Endothelial cell of hepatic sinusoid (primary cell): ENCODE data around the gene DHX34.
"Not testable (repeated sequence)": the region's sequence is repeated elsewhere in the genome, so short reads cannot be mapped to it uniquely, and the experiment has no call there.

ENCODE experiments used
- in situ Hi-C: cut with HindIII; loops from 2 replicates; pipeline ENCODE4 v1.10.0; 2017; ENCODE audit warnings: low sequenced_read_pairs

Gene DHX34

DNA sequence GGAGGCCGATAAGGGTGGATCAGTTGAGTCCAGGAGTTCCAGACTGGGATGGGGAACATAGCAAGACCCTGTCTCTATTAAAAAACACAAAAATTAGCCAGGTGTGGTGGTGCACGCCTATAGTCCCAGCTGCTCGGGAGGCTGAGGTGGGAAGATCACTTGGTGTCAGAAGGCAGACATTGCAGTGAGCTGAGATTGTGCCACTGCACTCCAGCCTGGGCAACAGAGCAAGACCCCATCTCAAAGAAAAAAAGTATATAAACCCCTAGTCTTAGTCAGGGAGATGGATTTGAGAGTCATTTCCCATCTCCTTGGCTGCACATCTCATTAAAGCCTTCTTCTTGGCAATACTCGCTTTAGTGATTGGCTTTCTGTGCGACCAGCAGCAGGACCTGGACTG, 34.8 kb downstream of the DHX34 start:
- in situ Hi-C loops: not testable (repeated sequence)

DNA sequence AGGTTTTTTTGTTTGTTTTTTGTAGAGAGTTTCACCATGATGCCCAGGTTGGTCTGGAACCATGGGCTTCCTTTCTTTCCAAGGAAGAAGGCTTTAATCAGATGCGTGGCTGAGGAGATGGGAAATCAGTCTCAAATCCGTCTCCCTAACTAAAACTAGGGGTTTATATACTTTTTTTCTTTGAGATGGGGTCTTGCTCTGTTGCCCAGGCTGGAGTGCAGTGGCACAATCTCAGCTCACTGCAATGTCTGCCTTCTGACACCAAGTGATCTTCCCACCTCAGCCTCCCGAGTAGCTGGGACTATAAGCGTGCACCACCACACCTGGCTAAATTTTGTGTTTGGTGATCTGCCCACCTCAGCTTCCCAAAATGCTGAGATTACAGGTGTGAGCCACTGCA, 35.4 kb downstream of the DHX34 start:
- in situ Hi-C loops: not testable (repeated sequence)

DNA sequence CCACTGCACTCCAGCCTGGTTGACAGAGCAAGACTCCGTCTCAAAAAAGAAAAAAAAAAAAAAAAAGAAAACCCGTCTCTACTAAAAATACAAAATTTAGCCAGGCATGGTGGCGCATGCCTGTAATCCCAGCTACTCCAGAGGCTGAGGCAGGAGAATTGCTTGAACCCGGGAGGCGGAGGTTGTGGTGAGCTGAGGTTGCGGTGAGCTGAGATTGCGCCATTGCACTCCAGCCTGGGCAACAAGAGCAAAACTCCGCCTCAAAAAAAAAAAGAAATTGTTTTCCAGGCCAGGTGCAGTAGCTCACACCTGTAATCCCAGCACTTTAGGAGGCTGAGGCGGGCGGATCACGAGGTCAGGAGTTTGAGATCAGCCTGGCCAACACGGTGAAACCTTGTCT, 37.5 kb downstream of the DHX34 start:
- in situ Hi-C loops: not testable (repeated sequence)

DNA sequence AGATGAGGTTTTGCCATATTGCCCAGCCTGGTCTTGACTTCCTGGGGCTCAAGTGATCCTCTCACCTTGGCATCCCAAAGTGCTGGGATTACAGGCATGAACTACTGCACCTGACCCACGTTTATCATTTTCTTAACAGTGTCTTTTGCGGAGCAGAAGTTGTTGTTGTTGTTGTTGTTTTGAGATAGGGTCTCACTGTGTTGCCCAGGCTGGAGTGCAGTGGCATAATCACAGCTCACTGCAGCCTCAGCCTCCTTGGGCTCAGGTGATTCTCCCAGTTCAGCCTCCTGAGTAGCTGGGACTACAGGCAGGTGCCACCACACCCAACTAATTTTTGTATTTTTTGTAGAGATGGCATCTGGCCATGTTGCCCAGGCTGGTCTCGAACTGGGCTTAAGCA, 38.5 kb downstream of the DHX34 start:
- in situ Hi-C loops: not testable (repeated sequence)

DNA sequence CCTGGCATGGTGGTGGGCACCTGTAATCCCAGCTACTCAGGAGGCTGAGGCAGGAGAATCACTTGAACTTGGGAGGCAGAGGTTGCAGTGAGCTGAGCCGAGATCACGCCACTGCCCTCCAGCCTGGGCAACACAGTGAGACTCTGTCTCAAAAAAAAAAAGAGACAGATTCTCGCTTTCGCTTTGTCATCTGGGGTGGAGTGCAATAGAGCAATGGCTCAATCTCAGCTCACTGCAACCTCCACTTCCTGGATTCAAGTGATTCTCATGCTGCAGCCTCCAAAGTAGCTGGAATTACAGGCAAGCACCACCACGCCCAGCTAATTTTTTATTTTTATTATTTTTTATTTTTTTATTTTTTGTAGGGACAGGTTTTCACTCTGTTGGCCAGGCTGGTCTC, 39.6 kb downstream of the DHX34 start:
- in situ Hi-C loops: not testable (repeated sequence)

DNA sequence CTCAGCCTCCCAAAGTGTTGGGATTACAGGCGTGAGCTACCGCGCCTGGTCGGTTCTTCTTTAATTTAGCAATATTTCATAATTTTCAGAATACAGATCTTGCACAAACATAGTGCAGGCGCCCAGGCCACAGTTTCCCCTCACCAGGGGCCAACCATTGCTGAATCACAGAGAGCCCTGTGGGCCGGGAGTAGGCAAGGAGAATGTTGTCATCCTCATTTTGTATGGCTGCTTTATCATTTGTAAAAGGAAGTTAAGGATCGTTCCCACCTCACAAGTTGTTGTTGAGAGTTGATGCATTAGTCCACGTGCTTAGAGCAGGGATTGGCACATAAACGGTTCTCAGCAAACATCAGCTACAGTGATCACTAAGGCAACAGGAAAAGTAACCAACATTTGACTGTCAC, 40.0 kb downstream of the DHX34 start:
- in situ Hi-C loops: no loop called here

DNA sequence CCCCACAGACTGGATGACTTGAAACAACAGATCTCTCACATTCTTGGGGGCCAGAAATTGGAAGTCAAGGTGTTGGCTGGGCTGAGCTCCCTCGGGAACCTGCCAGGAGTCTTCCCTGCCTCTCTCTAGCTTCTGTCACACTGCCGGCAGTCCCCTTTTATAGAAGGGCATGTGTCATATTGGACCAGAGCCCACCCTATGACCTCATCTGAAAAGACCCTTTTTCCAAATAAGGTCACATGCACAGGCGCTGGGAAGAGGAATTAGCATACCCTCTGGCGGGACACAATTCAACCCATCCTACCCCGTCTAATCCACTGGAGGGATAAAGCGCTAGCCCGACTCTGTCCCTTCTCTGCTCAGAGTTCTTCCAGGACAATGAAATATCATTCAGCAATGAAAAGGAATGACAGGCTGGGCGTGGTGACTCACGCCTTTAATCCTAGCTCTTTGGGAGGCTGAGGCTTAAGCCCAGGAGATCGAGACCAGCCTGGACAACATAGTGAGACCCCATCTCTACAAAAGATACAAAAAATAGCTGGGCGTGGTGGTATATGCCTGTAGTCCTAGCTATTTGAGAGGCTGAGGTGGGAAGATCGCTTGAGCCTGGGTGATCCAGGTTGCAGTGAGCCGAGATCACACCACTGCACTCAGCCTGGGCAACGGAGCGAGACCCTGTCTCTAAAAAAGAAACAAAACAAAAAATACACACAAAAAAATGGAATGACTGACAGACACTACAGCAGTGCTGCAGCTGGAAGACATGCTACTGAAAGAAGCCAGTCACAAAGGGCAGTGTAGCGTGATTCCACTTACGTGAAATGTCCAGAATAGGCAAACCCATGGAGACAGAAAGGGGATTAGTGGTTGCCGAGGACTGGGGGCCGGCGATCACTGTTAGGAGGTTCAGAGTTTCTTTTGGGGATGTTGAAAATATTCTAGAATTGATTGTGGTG, 41.7 kb downstream of the DHX34 start:
- in situ Hi-C loops: no loop called here

DNA sequence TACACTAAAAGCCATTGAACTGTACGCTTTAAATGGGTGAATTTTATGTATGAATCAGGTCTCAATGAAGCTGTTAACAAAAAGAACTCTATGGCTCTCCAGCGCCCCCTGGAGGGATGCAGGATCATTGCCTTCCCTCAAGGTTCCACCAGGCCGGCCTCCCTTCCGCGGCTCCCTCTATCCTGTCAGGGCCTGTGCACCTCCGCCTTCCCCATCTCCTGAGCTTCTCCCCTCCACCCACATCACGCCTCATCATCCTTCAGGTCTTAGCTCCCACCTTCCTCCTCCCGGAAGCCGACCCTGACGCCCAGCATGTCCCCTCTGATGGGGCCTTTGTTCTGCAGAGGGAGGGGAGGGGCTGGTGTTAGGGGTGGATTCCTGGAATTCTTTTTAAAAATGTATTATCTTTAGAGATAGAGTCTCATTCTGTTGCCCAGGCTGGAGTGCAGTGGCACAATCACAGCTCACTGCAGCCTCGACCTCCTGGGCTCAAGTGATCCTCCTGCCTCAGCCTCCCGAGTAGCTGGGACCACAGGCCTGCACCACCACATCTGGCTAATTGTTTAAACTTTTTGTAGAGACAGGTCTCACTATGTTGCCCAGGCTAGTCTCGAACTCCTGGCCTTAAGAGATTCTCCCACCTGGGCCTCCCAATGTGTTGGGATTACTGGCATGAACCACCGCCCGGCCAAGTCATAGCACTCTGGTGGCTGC, 42.6 kb downstream of the DHX34 start:
- in situ Hi-C loops: no loop called here

DNA sequence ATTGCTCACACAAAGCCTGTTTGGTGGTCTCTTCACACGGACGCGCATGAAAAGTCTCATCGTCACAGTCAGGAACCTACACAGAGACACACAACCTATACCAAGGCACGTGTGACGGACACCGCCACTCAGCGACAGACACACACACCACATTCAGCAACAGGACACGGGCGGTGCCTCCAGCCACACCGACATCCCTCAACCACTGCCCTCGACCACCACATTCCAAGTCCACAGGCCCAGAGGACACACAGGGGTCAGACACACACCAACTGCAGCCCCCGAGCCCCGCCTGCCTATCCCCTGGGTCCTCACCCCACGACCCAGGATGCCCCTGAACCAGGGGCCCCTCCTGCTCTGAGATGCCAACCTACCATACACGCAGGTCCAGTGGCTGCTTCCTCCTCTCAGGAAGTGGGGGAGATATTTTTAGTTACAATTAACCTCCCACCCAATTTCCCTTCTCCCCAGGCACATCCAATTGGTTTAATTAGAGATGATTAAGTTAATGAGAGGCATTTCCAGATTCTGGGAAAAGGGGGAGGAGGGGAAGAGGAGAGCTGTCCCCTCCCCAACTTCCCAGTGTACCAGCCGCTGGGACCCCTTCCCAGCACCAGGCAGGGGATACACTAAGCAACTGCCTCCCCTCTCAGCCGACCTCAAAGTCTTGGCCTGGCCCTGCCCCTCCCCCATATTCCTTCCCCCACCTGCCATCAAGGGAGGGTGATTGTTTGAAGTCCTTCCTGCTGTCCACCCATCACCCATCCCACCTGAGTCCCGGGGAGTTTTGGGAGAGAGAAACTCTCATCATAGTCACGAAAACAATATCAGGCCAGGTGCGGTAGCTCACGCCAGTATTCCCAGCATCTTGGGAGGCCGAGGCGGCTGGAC, 49.8 kb downstream of the DHX34 start:
- in situ Hi-C loops: no loop called here

DNA sequence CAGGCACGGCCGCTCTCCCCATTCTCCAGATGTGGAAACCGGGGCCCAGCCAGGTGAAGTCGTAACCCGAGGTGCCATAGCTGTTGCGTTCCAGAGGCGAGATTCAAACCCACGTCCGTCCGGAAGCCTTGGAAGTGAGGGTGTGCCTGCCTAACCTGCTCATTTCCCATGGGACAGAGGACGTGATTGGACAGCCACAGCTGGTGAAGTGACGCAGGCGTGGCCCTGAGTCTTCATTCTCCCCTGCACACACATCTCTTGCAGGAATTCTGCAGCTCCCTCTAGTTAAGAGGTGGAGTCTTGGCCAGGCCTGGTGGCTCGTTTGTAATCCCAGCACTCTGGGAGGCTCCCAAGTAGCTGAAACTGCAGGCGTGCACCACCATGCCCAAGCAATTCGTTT, 53.4 kb downstream of the DHX34 start:
- in situ Hi-C loops: no loop called here

DNA sequence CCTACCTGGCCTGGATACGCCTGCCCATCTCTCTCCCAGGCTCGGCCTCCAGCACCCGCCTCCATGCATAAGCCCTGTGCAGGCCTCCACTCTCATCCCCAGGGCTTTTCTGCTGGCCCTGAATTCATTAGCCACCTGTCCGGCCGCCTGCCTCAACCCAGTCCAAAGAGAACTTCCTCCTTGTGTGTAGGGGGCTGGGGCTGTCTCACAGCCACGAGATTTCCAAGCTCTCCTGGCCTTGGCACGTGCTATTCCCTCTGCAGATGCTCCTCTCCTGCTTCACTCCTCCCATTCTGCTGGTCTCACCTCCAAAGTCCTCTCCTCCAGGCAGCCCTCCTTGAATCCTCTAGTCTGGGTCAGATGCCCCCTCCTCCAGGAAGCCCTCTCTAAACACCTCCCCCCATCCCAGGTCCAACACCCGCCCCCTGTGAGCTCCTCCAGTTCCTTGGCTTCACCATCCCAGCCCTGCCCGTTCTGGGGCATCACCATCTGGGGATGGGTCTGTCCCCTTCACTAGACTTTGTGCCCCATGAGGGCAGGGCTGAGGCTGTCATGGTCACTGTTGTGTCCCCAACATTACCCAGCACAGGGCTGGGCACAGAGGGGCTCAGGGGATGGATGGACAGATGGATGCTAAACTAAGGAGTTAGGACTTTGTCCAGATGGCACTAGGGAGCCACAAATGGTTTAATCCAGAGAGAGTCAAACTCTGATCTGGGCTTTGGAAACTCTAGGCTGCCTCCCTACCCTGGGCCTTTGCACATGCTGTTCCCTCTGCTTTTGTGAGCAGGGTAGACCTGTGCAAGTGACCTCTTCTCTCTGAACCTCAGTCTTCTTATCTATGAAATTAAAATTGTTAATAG, 55.5 kb downstream of the DHX34 start:
- in situ Hi-C loops: no loop called here

DNA sequence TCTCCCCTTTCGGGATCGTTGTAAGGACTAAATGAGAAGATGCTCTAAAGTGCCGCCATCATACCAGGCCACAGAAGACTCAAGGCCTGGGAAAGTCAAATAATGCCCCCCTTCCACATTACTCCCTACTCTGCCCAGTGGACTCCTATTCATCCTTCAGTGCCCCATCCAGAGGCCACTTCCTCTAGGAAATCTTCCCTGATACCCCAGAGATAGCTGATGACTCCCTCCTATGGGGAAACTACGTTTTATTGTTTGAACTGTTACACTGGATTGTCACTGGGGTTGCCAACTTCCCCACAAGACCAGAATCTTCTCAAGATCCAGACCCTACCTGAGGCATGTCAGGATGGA, 56.1 kb downstream of the DHX34 start:
- in situ Hi-C loops: no loop called here

DNA sequence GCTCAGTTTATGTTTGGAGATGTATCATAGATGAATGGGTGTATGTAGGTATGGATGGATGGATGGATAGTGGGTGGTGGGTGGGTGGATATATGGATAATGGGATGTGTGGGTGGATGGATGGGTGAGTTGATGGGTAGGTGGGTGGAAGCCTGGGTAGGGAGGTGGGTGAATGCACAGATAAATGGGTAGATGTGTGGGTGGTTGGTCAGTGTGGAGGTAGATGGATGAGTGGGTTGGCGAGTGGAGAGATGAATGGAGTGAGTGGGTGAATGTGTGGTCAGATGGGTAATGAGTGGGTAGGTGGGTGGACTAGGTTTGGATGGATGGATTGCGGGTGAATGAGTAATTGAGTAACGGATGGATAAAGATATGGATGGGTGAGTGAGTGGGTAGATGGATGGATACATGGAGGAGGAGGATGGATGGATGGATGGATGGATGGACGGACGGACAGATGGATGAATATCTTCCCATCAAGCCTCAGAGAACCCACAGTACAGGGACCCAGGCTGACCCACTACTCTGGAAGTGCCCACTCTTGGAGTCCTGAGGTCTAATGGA, 56.8 kb downstream of the DHX34 start:
- in situ Hi-C loops: no loop called here

DNA sequence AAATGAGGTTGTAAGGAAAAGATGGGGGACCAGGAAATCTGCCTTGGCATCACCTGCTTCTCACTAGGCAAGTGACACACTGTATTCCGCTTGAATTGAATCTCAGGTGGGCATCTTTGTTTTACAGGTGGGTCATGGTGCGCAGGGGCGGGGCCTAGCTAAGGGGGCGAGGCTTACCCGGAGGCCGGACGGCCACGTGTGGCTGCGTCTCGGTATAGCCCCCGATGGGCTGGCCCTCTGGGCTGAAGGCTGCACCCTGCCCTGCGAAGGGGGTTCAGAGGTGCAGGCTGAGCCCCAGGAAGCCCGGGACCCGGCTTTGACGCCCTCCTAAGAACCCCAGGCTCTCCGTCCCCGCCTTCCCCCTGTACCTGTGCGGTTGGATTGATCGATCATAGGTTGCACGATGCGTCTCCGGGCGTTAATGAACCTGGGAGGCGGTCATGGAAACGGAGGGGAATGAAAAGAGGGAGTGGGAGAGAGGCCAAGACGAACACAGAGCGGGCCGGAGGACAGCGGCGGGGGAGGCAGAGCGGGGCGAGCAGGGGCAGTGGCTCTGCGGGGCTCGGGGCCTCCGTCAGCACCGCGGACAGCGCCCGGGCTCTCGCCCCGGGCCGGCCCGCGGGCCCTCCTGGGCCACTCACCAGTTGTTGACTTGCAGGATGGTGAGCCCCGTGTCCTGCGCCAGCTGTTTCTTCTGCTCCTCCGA, 57.7 kb downstream of the DHX34 start:
- in situ Hi-C loops: no loop called here

DNA sequence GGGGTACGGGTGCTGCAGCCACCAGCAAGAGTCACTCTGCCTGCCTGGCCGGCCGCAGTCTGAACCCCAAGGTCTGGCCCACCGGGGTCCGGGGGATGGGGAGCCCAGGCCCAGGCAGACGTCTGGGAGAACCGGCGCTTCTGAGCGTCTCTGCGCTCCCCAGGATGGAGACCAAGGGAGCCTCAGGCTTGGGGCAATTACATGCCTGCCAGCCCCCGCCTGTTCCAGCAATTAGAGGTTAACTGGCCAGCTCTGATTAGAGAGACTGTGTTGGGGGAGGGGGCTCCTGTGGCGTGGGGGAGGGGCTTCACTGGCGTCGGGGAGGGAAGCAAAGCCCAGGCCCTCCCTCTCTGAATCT, 58.3 kb downstream of the DHX34 start:
- in situ Hi-C loops: no loop called here

DNA sequence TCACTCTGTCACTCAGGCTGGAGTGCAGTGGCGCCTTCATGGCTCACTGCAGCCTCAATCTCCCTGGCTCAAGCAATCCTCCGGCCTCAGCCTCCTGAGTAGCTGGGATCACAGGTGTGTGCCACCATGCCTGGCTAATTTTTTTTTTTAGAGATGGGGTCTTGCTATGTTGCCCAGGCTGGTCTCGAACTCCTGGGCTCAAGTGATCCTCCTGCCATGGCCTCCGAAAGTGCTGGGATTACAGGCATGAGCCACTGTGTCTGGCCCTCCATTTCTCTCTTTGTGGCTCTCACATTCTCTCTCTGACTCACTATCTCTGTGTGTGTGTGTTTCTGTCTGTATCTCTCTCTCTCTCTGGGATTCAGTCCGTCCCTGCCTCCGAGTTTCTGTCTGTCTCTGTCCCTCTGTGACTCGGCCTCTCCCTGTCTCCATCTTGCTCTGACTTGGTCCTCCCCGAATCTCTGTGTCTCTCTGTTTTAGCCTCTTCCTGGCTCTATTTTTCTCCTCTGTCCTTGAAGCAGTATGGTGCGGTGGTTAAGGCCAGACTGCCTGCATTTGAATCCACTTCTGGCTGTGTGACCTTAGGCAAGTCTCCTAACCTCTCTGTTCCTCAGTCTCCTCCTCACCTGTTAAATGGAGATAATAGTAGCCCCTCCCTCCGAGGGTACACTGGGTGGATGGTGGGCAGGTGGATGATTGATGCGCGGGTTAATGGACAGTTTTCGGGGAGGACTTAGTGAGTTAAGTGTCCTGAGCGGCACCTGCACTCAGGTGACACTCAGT, 59.2 kb downstream of the DHX34 start:
- in situ Hi-C loops: no loop called here

DNA sequence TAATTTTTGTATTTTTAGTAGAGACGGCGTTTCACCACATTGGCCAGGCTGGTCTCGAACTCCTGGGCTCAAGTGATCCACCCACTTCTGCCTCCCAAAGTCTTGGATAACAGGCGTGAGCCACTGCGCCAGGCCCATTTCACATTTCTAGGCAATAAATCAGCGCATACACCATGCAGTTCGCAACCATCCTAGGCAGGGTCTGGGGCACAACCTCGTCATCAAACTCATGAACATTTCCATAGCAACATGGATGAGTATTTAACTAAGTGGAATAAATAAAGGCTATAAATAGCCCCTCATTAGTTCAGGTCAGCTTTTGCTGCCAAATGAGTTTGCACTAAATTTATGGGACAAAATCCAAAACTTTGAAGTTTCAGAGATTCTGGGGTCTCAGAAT, 62.0 kb downstream of the DHX34 start:
- in situ Hi-C loops: no loop called here

DNA sequence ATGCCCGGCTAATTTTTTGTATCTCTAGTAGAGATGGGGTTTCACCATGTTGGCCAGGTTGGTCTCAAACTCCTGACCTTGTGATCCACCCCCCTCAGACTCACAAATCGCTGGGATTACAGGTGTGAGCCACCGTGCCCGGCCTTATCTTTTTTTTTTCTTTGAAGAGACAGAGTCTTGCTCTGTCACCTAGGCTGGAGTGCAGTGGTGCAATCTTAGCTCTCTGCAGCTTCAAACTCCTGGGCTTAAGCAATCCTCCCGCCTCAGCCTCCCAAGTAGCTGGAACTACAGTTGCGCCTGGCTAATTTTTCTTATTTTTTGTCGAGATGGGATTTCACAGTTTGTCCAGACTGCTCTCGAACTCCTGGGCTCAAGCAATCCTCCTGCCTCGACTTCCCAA, 62.6 kb downstream of the DHX34 start:
- in situ Hi-C loops: not testable (repeated sequence)

DNA sequence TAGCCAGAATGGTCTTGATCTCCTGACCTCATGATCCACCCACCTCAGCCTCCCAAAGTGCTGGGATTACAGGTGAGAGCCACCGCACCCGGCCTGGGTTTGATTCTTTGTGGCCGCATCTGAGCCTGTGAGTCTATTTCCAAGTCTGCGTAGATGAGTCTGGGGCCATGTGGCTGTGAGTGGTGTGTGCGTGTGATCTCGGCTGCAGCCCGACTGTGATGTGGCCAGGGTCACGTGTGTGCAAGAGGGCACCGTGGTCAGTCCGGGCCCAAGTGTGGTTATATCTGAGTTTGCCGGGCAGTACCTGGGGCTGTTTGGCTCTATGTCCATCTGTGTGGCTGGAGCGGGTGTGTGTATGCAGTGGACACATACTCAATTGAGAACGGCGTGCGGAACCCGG, 64.8 kb downstream of the DHX34 start:
- in situ Hi-C loops: no loop called here
